Trophoblast cell (in vitro differentiated cells and primary cell): ENCODE measurements around the gene DDX59.

Experiments used
- DNase-seq, 2 donors: peaks; one replicate each; pipeline ENCODE4 v3.0.0-alpha.2; 2016
- H2AFZ ChIP-seq: 2 replicates; pipeline ENCODE4 v1.6.1; 2013; ENCODE audit warnings: low read length, moderate library complexity, mild to moderate bottlenecking; ENCODE audit not compliant: insufficient read depth, poor library complexity
- H2AK5ac ChIP-seq: 2 replicates; pipeline ENCODE4 v1.6.1; 2013; ENCODE audit warnings: mild to moderate bottlenecking, low read length
- H2BK120ac ChIP-seq: 2 replicates; pipeline ENCODE4 v1.6.1; 2013; ENCODE audit warnings: low read length, mild to moderate bottlenecking, moderate library complexity; ENCODE audit not compliant: insufficient read depth, poor library complexity
- H2BK12ac ChIP-seq: 2 replicates; pipeline ENCODE4 v1.6.1; 2013; ENCODE audit warnings: mild to moderate bottlenecking, low read length, moderate library complexity
- H2BK5ac ChIP-seq: 2 replicates; pipeline ENCODE4 v1.6.1; 2013; ENCODE audit warnings: low read length, low read depth, moderate library complexity, mild to moderate bottlenecking; ENCODE audit not compliant: poor library complexity
- H3K14ac ChIP-seq: 2 replicates; pipeline ENCODE4 v1.6.1; 2013; ENCODE audit warnings: mild to moderate bottlenecking, low read length
- H3K18ac ChIP-seq: 2 replicates; pipeline ENCODE4 v1.6.1; 2013; ENCODE audit warnings: mild to moderate bottlenecking, low read length
- H3K23ac ChIP-seq: 2 replicates; pipeline ENCODE4 v1.6.1; 2013; ENCODE audit warnings: low read length
- H3K27ac ChIP-seq: 2 replicates; pipeline ENCODE4 v1.5.1; 2013; ENCODE audit warnings: low read depth, mild to moderate bottlenecking, inconsistent platforms, low read length, moderate library complexity
- H3K27me3 ChIP-seq: 2 replicates; pipeline ENCODE4 v1.6.1; 2013; ENCODE audit warnings: inconsistent platforms, mild to moderate bottlenecking, low read length, moderate library complexity; ENCODE audit not compliant: insufficient read depth
- H3K36me3 ChIP-seq, 2 experiments: 1 replicate in 1 of 2; 2 replicates in 1 of 2; pipeline ENCODE4 v1.6.1; 2013; ENCODE audit warnings: low read length in 2 of 2, mild to moderate bottlenecking in 2 of 2, moderate library complexity in 1 of 2; ENCODE audit not compliant: insufficient read depth in 2 of 2, control insufficient read depth in 1 of 2
- H3K4ac ChIP-seq: 2 replicates; pipeline ENCODE4 v1.6.1; 2013; ENCODE audit warnings: low read depth, mild to moderate bottlenecking, low read length, moderate library complexity
- H3K4me1 ChIP-seq, 2 experiments: 1 replicate in 1 of 2; 2 replicates in 1 of 2; pipeline ENCODE4 v1.6.1; 2013; ENCODE audit warnings: low read length in 2 of 2, mild to moderate bottlenecking in 2 of 2, moderate library complexity in 1 of 2; ENCODE audit not compliant: insufficient read depth in 2 of 2, control insufficient read depth in 1 of 2
- H3K4me2 ChIP-seq: 2 replicates; pipeline ENCODE4 v1.6.1; 2013; ENCODE audit warnings: inconsistent platforms, mild to moderate bottlenecking, low read length, moderate library complexity
- H3K4me3 ChIP-seq: 2 replicates; pipeline ENCODE4 v1.5.1; 2013; ENCODE audit warnings: mild to moderate bottlenecking, low read depth, low read length, inconsistent platforms
- H3K79me1 ChIP-seq: one replicate; pipeline ENCODE4 v1.6.1; 2013; ENCODE audit warnings: low read length
- H3K79me2 ChIP-seq: 2 replicates; pipeline ENCODE4 v1.6.1; 2013; ENCODE audit warnings: low read length, mild to moderate bottlenecking; ENCODE audit not compliant: control insufficient read depth, insufficient read depth, poor library complexity
- H3K9ac ChIP-seq: 2 replicates; pipeline ENCODE4 v1.6.1; 2013; ENCODE audit warnings: mild to moderate bottlenecking, low read length
- H3K9me3 ChIP-seq: 2 replicates; pipeline ENCODE4 v1.6.1; 2013; ENCODE audit warnings: low read depth, mild to moderate bottlenecking, control low read depth, inconsistent platforms, low read length; ENCODE audit not compliant: insufficient read depth
- H4K12ac ChIP-seq: 2 replicates; pipeline ENCODE4 v1.6.1; 2013; ENCODE audit warnings: low read depth, mild to moderate bottlenecking, low read length, moderate library complexity
- H4K8ac ChIP-seq: 2 replicates; pipeline ENCODE4 v1.6.1; 2013; ENCODE audit warnings: low read depth, mild to moderate bottlenecking, low read length, moderate library complexity
- H4K91ac ChIP-seq: one replicate; pipeline ENCODE4 v1.6.1; 2013; ENCODE audit warnings: low read depth, mild to moderate bottlenecking, low read length, moderate library complexity
- WGBS: extraction: QIAGEN DNeasy Blood & Tissue Kit; methylation state at CpG from one replicate; pipeline ENCODE4 v1.1.7; 2013; ENCODE audit warnings: missing lambda C conversion rate; ENCODE audit not compliant: insufficient read length, insufficient coverage; ENCODE audit errors: extremely low coverage; 5-methylcytosine and 5-hydroxymethylcytosine counted together

The DDX59 gene

GRCh38 chr1:200671235-200671786 lies 1.6 kb upstream of the DDX59 start:
- no peak overlapping the region for H2BK120ac ChIP-seq
- DNase-seq: no peak
- no peak overlapping the region for H3K18ac ChIP-seq
- no peak overlapping the region for H2BK5ac ChIP-seq
- H3K4me3 ChIP-seq: no peak overlapping the region
- no peaks in the 10 kb centered on the region for H3K9me3 ChIP-seq
- H3K36me3 ChIP-seq: peaks cover 4 to 7% of the 10 kb centered on the region in 2 experiments
- 100% methylated on average over 2 of the region's 5 CpGs for WGBS
- H2BK12ac ChIP-seq: no peak overlapping the region
- H3K9ac ChIP-seq: no peak overlapping the region
- no peak overlapping the region for H4K12ac ChIP-seq
- peaks cover 9% of the 10 kb centered on the region for H3K79me2 ChIP-seq
- no peak overlapping the region for H3K4ac ChIP-seq
- no peaks in the 10 kb centered on the region for H3K27me3 ChIP-seq
- no peak overlapping the region for H3K23ac ChIP-seq
- no peak overlapping the region for H2AFZ ChIP-seq
- no peak overlapping the region for H4K91ac ChIP-seq
- peaks cover 9% of the 10 kb centered on the region for H3K79me1 ChIP-seq
- H3K4me2 ChIP-seq: no peak overlapping the region
- H3K14ac ChIP-seq: no peak overlapping the region
- no peak overlapping the region for H3K27ac ChIP-seq
- H2AK5ac ChIP-seq: no peak overlapping the region
- no peaks in the 10 kb centered on the region for H3K4me1 ChIP-seq
- H4K8ac ChIP-seq: no peak overlapping the region

- peak overlapping the region; percentile 73 for H3K4me3 ChIP-seq
- no peaks in the 10 kb centered on the region for H3K27me3 ChIP-seq
- peak overlapping the region; percentile 15 for H3K4ac ChIP-seq
- peaks cover 9% of the 10 kb centered on the region for H3K79me2 ChIP-seq
- H3K9me3 ChIP-seq: no peaks in the 10 kb centered on the region
- H3K79me1 ChIP-seq: peaks cover 9% of the 10 kb centered on the region
- H3K27ac ChIP-seq: peak overlapping the region; percentile 87
- no peak overlapping the region for H2AK5ac ChIP-seq
- H3K36me3 ChIP-seq: peaks cover 8% of the 10 kb centered on the region in 2 experiments
- peak overlapping the region; percentile 91 for H4K8ac ChIP-seq
- no peak overlapping the region for H3K23ac ChIP-seq
- H3K18ac ChIP-seq: peak overlapping the region; percentile 63
- H3K14ac ChIP-seq: peak overlapping the region; percentile 69
- WGBS: no CpG with 5 or more reads among the region's 14 CpGs
- no peaks in the 10 kb centered on the region for H3K4me1 ChIP-seq
- peak overlapping the region; percentile 72 for H2BK120ac ChIP-seq
- peak overlapping the region; percentile 84 for H2AFZ ChIP-seq
- H2BK12ac ChIP-seq: peak overlapping the region; percentile 87
- peak overlapping the region; percentile 90 for H3K4me2 ChIP-seq
- peak; percentile 41 to 68 for DNase-seq
- H4K12ac ChIP-seq: peak overlapping the region; percentile 86
- peak overlapping the region; percentile 79 for H4K91ac ChIP-seq
- peak overlapping the region; percentile 73 for H3K9ac ChIP-seq
- peak overlapping the region; percentile 94 for H2BK5ac ChIP-seq
Measured at GRCh38 chr1:200670242-200671118, 773 bp upstream of the DDX59 start.

GRCh38 chr1:200668514-200669313 lies 993 bp downstream of the DDX59 start:
- no peaks in the 10 kb centered on the region for H3K9me3 ChIP-seq
- no peak overlapping the region for H2BK120ac ChIP-seq
- no peak overlapping the region for H3K4me3 ChIP-seq
- no peaks in the 10 kb centered on the region for H3K27me3 ChIP-seq
- peaks cover 9% of the 10 kb centered on the region for H3K79me1 ChIP-seq
- DNase-seq: no peak
- no peak overlapping the region for H3K14ac ChIP-seq
- H3K36me3 ChIP-seq: peaks cover 10 to 12% of the 10 kb centered on the region in 2 experiments
- no peak overlapping the region for H3K18ac ChIP-seq
- H3K79me2 ChIP-seq: peaks cover 9% of the 10 kb centered on the region
- no CpG with 5 or more reads among the region's 7 CpGs for WGBS
- H4K8ac ChIP-seq: no peak overlapping the region
- no peak overlapping the region for H4K12ac ChIP-seq
- peak overlapping the region; percentile 63 for H3K4me2 ChIP-seq
- H3K27ac ChIP-seq: peak overlapping the region; percentile 100
- H3K9ac ChIP-seq: no peak overlapping the region
- H3K4me1 ChIP-seq: no peaks in the 10 kb centered on the region
- peak overlapping the region; percentile 56 for H2BK5ac ChIP-seq
- H4K91ac ChIP-seq: no peak overlapping the region
- peak overlapping the region; percentile 69 for H2AK5ac ChIP-seq
- no peak overlapping the region for H2BK12ac ChIP-seq
- no peak overlapping the region for H3K4ac ChIP-seq
- H3K23ac ChIP-seq: no peak overlapping the region
- H2AFZ ChIP-seq: no peak overlapping the region

GRCh38 chr1:200666309-200666708 lies 3.4 kb downstream of the DDX59 start:
- peaks cover 12 to 15% of the 10 kb centered on the region in 2 experiments for H3K36me3 ChIP-seq
- H3K4me1 ChIP-seq: no peaks in the 10 kb centered on the region
- H3K9ac ChIP-seq: no peak overlapping the region
- H3K27ac ChIP-seq: no peak overlapping the region
- H3K23ac ChIP-seq: no peak overlapping the region
- H2BK12ac ChIP-seq: no peak overlapping the region
- no peak for DNase-seq
- peak overlapping the region; percentile 27 for H3K4ac ChIP-seq
- H3K4me3 ChIP-seq: no peak overlapping the region
- no peak overlapping the region for H2AFZ ChIP-seq
- H3K18ac ChIP-seq: peak overlapping the region; percentile 8
- peaks cover 9% of the 10 kb centered on the region for H3K79me1 ChIP-seq
- no peaks in the 10 kb centered on the region for H3K27me3 ChIP-seq
- H3K79me2 ChIP-seq: peaks cover 9% of the 10 kb centered on the region
- H3K4me2 ChIP-seq: no peak overlapping the region
- WGBS: no CpG with 5 or more reads among the region's 8 CpGs
- no peaks in the 10 kb centered on the region for H3K9me3 ChIP-seq
- no peak overlapping the region for H2BK120ac ChIP-seq
- H2BK5ac ChIP-seq: no peak overlapping the region
- H3K14ac ChIP-seq: no peak overlapping the region
- peak overlapping the region; percentile 51 for H4K12ac ChIP-seq
- H2AK5ac ChIP-seq: peak overlapping the region; percentile 5
- no peak overlapping the region for H4K91ac ChIP-seq
- no peak overlapping the region for H4K8ac ChIP-seq
